Fibroblast of lung (primary cell): ENCODE results near the gene PGPEP1. TPM values are rescaled to one million over a fixed set of nuclear protein-coding genes. Genes with fewer than 3 reads are reported as not detected.

Source experiments
- DNase-seq, 2 donors: peaks; one replicate each; pipeline versions ENCODE4 v3.0.0 to v3.0.0-alpha.2; 2010; ENCODE audit warnings: low read depth in 2 of 2
- H2AFZ ChIP-seq: 2 replicates; pipeline ENCODE4 v1.5.1; 2012; ENCODE audit warnings: low read length, control low read depth, inconsistent platforms
- H3K27ac ChIP-seq: 2 replicates; pipeline ENCODE4 v1.5.1; 2011; ENCODE audit warnings: low read length, control low read depth; ENCODE audit not compliant: insufficient read depth
- H3K27me3 ChIP-seq: 2 replicates; pipeline ENCODE4 v1.5.1; 2011; ENCODE audit warnings: mild to moderate bottlenecking, low read length; ENCODE audit not compliant: control insufficient read depth, insufficient read depth
- H3K36me3 ChIP-seq: 2 replicates; pipeline ENCODE4 v1.5.1; 2011; ENCODE audit warnings: low read length; ENCODE audit not compliant: control insufficient read depth, insufficient read depth
- H3K4me1 ChIP-seq: 2 replicates; pipeline ENCODE4 v1.5.1; 2011; ENCODE audit warnings: low read length; ENCODE audit not compliant: control insufficient read depth, insufficient read depth; ENCODE audit errors: extremely low read depth
- H3K4me2 ChIP-seq: 2 replicates; pipeline ENCODE4 v1.5.1; 2011; ENCODE audit warnings: low read length, control low read depth; ENCODE audit not compliant: insufficient read depth; ENCODE audit errors: extremely low read depth
- H3K4me3 ChIP-seq, 4 experiments: fragments of 200-600 bp in 1 of 4; sonication (generic) in 1 of 4; replicated peaks in 1 of 4; 2 replicates each; pipeline ENCODE4 v1.5.1; 2011 to 2016; ENCODE audit warnings: low read length in 4 of 4, low read depth in 3 of 4, mild to moderate bottlenecking in 3 of 4, control low read depth in 2 of 4, inconsistent platforms in 1 of 4, mixed read lengths in 1 of 4; ENCODE audit not compliant: insufficient read depth in 1 of 4; ENCODE audit errors: control extremely low read depth in 1 of 4
- H3K79me2 ChIP-seq: 2 replicates; pipeline ENCODE4 v1.5.1; 2012; ENCODE audit warnings: mild to moderate bottlenecking, low read length, inconsistent platforms; ENCODE audit not compliant: control insufficient read depth, insufficient read depth
- H3K9ac ChIP-seq: 2 replicates; pipeline ENCODE4 v1.5.1; 2011; ENCODE audit warnings: mild to moderate bottlenecking, low read length, control low read depth; ENCODE audit not compliant: insufficient read depth
- H3K9me3 ChIP-seq: 2 replicates; pipeline ENCODE4 v1.5.1; 2012; ENCODE audit warnings: low read depth, low read length; ENCODE audit not compliant: control insufficient read depth, insufficient read depth
- H4K20me1 ChIP-seq: 2 replicates; pipeline ENCODE4 v1.5.1; 2011; ENCODE audit warnings: low read length; ENCODE audit not compliant: control insufficient read depth, insufficient read depth; ENCODE audit errors: extremely low read depth
- EZH2 ChIP-seq: IDR thresholded peaks from 2 replicates; pipeline ENCODE4 v1.5.1; 2012; ENCODE audit warnings: low read length, control low read depth, mild to moderate bottlenecking; ENCODE audit errors: missing control alignments
- polyA plus RNA-seq, 2 donors: library from polyadenylated mRNA; depleted of rRNA in 1 of 2; stranded (reverse) in 1 of 2; unstranded in 1 of 2; fragments of >200 nt; gene quantifications; 2 replicates each; pipeline ENCODE4 v1.2.1, GENCODE V29; 2011 to 2012; ENCODE audit warnings: missing spikeins in 1 of 2
- total RNA-seq: library from RNA; depleted of rRNA; stranded (reverse); fragments of >200 nt; gene quantifications from 2 replicates; pipeline ENCODE4 v1.2.1, GENCODE V29; 2014
- TF ChIP-seq, protein P1 (sequence below), 2 donors: IDR thresholded peaks in 1 of 2; conservative IDR thresholded peaks in 1 of 2; 1 replicate in 1 of 2; 2 replicates in 1 of 2; pipeline ENCODE4 v1.5.1; 2011 to 2012; ENCODE audit warnings: low read length in 2 of 2, control low read depth in 1 of 2, inconsistent platforms in 1 of 2, low read depth in 1 of 2, mild to moderate bottlenecking in 1 of 2

PGPEP1 gene
- total and polyA plus RNA-seq, 2 donors (not counting 1 experiment from before 2014, with no cell fraction given): 17.0 to 78.8 TPM

DNA sequence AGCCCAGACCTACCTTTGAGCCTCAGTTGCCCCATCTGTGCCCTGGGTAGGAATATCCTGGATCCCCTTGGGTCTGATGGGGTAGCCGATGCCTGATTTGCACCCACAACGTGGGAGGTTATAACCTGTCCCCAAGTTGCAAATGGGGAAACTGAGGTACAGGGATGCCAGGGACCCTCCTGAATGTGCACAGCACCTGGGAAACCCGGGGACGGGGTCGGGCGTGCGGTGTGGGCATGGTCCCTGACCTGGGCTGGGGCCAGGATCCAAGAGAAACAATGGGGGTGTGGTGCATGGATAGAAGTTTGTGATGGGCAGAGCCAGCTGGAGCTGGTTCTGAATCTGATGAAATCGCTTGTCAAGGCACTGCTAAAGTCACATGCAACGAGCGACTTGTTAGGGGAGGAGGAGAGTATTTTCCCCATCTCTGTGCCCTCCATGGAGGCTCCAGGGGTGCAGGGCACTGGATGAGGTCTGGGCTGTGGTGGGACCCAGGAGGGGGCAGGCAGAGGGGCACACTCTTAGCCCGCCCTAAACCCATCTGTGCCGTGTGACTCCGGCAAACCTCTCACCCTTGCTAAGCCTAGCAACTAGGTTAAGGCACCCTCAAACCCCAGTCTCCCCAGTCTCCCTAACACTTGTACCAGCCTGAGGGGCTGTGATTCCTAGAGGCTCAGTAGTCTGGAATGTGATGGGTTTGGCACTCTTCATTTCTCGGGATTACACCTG is 46.3 kb downstream of the PGPEP1 start:
- H3K4me1 ChIP-seq: peaks cover 5% of the 10 kb centered on the region
- H3K9me3 ChIP-seq: no peaks in the 10 kb centered on the region
- H3K27ac ChIP-seq: peak overlapping the region; percentile 10
- no peak overlapping the region for H2AFZ ChIP-seq
- DNase-seq: peak in 1 of 2 donors; percentile 89
- TF ChIP-seq, protein P1, sequence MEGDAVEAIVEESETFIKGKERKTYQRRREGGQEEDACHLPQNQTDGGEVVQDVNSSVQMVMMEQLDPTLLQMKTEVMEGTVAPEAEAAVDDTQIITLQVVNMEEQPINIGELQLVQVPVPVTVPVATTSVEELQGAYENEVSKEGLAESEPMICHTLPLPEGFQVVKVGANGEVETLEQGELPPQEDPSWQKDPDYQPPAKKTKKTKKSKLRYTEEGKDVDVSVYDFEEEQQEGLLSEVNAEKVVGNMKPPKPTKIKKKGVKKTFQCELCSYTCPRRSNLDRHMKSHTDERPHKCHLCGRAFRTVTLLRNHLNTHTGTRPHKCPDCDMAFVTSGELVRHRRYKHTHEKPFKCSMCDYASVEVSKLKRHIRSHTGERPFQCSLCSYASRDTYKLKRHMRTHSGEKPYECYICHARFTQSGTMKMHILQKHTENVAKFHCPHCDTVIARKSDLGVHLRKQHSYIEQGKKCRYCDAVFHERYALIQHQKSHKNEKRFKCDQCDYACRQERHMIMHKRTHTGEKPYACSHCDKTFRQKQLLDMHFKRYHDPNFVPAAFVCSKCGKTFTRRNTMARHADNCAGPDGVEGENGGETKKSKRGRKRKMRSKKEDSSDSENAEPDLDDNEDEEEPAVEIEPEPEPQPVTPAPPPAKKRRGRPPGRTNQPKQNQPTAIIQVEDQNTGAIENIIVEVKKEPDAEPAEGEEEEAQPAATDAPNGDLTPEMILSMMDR (conservative IDR thresholded peaks at IDR 0.05 in 1 of 2, IDR thresholded peaks at IDR 0.05 in 1 of 2; ENCODE audit: low read depth in 1 of 2, low read length in 2 of 2): no peak
- no peak for TF ChIP-seq EZH2
- H3K4me2 ChIP-seq: peak overlapping the region; percentile 83
- H3K79me2 ChIP-seq: peaks cover 4% of the 10 kb centered on the region
- H4K20me1 ChIP-seq: no peaks in the 10 kb centered on the region
- peak overlapping the region; percentile 59 for H3K9ac ChIP-seq
- peaks cover 2% of the 10 kb centered on the region for H3K27me3 ChIP-seq
- peak overlapping the region; percentile 59 to 96 (median 80) for H3K4me3 ChIP-seq
- peaks cover 2% of the 10 kb centered on the region for H3K36me3 ChIP-seq

DNA sequence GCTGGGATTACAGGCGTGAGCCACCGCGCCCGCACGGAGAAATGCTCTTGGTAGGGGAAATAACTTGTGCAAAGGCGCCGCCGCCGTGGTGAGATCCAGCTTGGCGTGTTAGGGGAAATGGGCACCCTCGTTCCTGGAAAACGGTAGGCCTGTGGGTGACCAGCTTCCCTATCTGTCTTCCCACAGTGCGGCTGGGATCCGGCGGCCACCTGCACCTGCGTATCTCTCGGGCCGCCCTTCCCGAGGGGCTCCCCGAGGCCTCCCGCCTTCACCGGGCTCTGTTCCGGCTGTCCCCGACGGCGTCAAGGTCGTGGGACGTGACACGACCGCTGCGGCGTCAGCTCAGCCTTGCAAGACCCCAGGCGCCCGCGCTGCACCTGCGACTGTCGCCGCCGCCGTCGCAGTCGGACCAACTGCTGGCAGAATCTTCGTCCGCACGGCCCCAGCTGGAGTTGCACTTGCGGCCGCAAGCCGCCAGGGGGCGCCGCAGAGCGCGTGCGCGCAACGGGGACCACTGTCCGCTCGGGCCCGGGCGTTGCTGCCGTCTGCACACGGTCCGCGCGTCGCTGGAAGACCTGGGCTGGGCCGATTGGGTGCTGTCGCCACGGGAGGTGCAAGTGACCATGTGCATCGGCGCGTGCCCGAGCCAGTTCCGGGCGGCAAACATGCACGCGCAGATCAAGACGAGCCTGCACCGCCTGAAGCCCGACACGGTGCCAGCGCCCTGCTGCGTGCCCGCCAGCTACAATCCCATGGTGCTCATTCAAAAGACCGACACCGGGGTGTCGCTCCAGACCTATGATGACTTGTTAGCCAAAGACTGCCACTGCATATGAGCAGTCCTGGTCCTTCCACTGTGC is 47.9 kb downstream of the PGPEP1 start:
- Histone ChIP-seq H3K4me3 (peak overlapping the region; percentile 59 to 96 (median 80)), H3K9me3 (no peaks in the 10 kb centered on the region), H3K4me2 (peak overlapping the region; percentile 79), H2AFZ (no peak overlapping the region), H4K20me1 (no peaks in the 10 kb centered on the region), H3K27ac (no peak overlapping the region), H3K36me3 (peaks cover 2% of the 10 kb centered on the region), H3K79me2 (peaks cover 4% of the 10 kb centered on the region), H3K9ac (peak overlapping the region; percentile 43), H3K27me3 (peaks cover 2% of the 10 kb centered on the region), H3K4me1 (peaks cover 5% of the 10 kb centered on the region)
- no peak for TF ChIP-seq EZH2
- TF ChIP-seq, protein P1 (conservative IDR thresholded peaks at IDR 0.05 in 1 of 2, IDR thresholded peaks at IDR 0.05 in 1 of 2; ENCODE audit: low read depth in 1 of 2, low read length in 2 of 2): peak; percentile 71 to 84
- DNase-seq: peak; percentile 50 to 54
